ENCODE measurements around the gene PTPRA.

The PTPRA gene

GRCh38 chr20:3038454-3038853 is 165.2 kb downstream of the PTPRA start:
- Histone ChIP-seq H3K27me3 (no peaks in the 10 kb centered on the region), H3K9me3 (no peaks in the 10 kb centered on the region), H3K4me3 (ENCODE audit: low read depth in 1 of 2, low read length in 1 of 2) (no peak overlapping the region), H3K4me1 (ENCODE audit: control insufficient read depth in 1 of 2, insufficient read depth in 1 of 2, low read depth in 1 of 2, low read length in 1 of 2) (no peaks in the 10 kb centered on the region), H3K27ac (no peak overlapping the region), H3K36me3 (peaks cover 64% of the 10 kb centered on the region)
- no peak for TF ChIP-seq CTCF (IDR thresholded peaks at IDR 0.05)

DNA sequence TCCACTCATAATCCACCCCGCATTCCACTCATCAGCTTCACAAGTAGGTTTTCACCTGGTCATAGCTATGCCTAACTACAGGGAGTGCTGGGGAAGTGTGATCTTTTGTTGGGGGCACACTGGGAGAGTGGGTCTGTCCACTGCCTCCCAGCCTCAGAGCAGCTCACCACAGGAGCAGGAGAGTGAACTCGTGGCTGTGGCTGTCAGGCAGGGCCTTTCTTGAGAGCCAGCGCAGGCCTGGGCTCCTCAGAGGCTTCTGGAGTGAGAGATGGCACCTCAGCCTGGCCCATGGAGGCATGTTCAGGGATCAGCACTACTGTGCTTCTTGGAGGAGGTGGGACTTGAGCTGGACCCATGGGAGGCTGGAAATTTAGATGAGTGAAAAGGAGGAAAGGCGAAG is 166.1 kb downstream of the PTPRA start:
- H3K27me3 ChIP-seq = no peaks in the 10 kb centered on the region
- H3K27ac ChIP-seq = no peak overlapping the region
- H3K4me3 ChIP-seq (ENCODE audit: low read depth in 1 of 2, low read length in 1 of 2) = no peak overlapping the region
- peaks cover 64% of the 10 kb centered on the region for H3K36me3 ChIP-seq
- H3K9me3 ChIP-seq = no peaks in the 10 kb centered on the region
- H3K4me1 ChIP-seq (ENCODE audit: control insufficient read depth in 1 of 2, insufficient read depth in 1 of 2, low read depth in 1 of 2, low read length in 1 of 2) = no peaks in the 10 kb centered on the region
- TF ChIP-seq CTCF (IDR thresholded peaks at IDR 0.05) = no peak

GRCh38 chr20:3040086-3040485 is 166.8 kb downstream of the PTPRA start:
- Histone ChIP-seq H3K27ac (no peak overlapping the region), H3K27me3 (no peaks in the 10 kb centered on the region), H3K4me1 (ENCODE audit: control insufficient read depth in 1 of 2, insufficient read depth in 1 of 2, low read depth in 1 of 2, low read length in 1 of 2) (peaks cover 4 to 6% of the 10 kb centered on the region in 2 experiments), H3K9me3 (no peaks in the 10 kb centered on the region), H3K4me3 (ENCODE audit: low read depth in 1 of 2, low read length in 1 of 2) (no peak overlapping the region), H3K36me3 (peaks cover 58% of the 10 kb centered on the region)
- TF ChIP-seq CTCF (IDR thresholded peaks at IDR 0.05) = no peak

- no peaks in the 10 kb centered on the region for H3K9me3 ChIP-seq
- H3K4me1 ChIP-seq (ENCODE audit: control insufficient read depth in 1 of 2, insufficient read depth in 1 of 2, low read depth in 1 of 2, low read length in 1 of 2) = peaks cover 17 to 18% of the 10 kb centered on the region in 2 experiments
- H3K36me3 ChIP-seq = peaks cover 40% of the 10 kb centered on the region
- TF ChIP-seq CTCF (IDR thresholded peaks at IDR 0.05) = no peak
- H3K27me3 ChIP-seq = no peaks in the 10 kb centered on the region
- H3K27ac ChIP-seq = no peak overlapping the region
- H3K4me3 ChIP-seq (ENCODE audit: low read depth in 1 of 2, low read length in 1 of 2) = no peak overlapping the region
Measured at GRCh38 chr20:3041854-3042409, 168.7 kb downstream of the PTPRA start.

GRCh38 chr20:3042625-3043024 is 169.3 kb downstream of the PTPRA start:
- Histone ChIP-seq H3K4me1 (ENCODE audit: control insufficient read depth in 1 of 2, insufficient read depth in 1 of 2, low read depth in 1 of 2, low read length in 1 of 2) (peaks cover 18 to 20% of the 10 kb centered on the region in 2 experiments), H3K36me3 (peaks cover 33% of the 10 kb centered on the region), H3K27ac (no peak overlapping the region), H3K9me3 (no peaks in the 10 kb centered on the region), H3K27me3 (no peaks in the 10 kb centered on the region), H3K4me3 (ENCODE audit: low read depth in 1 of 2, low read length in 1 of 2) (no peak overlapping the region)
- TF ChIP-seq CTCF (IDR thresholded peaks at IDR 0.05) = no peak

GRCh38 chr20:3043322-3043721 is 170.0 kb downstream of the PTPRA start, which contains the start of gene GNRH2:
Gene GNRH2 (plus strand): TSS chr20:3043622. CDS start chr20:3044415, 793 bp downstream.
- no peak within 1 kb of the TSS for H3K4me3 ChIP-seq (ENCODE audit: low read depth in 1 of 2, low read length in 1 of 2)
- no peak for TF ChIP-seq CTCF (IDR thresholded peaks at IDR 0.05)
- H3K9me3 ChIP-seq = no peaks in the 10 kb centered on the region
- peaks cover 18 to 20% of the 10 kb centered on the region in 2 experiments for H3K4me1 ChIP-seq (ENCODE audit: control insufficient read depth in 1 of 2, insufficient read depth in 1 of 2, low read depth in 1 of 2, low read length in 1 of 2)
- H3K36me3 ChIP-seq = peaks cover 26% of the 10 kb centered on the region
- H3K27ac ChIP-seq = no peak within 1 kb of the TSS
- no peaks in the 10 kb centered on the region for H3K27me3 ChIP-seq

Measured in neutrophil (primary cell).